HG03521 (cell line): ENCODE measurements around the gene MROH9.
"Not testable (repeated sequence)": the region's sequence is repeated elsewhere in the genome, so short reads cannot be mapped to it uniquely, and the experiment has no call there.

Experiments used
- ATAC-seq: cut with Tn5 transposase; IDR thresholded peaks from one replicate; pipeline ENCODE4 v1.9.1; 2021; ENCODE audit warnings: mild to moderate bottlenecking, moderate library complexity; ENCODE audit not compliant: unreplicated experiment

Gene MROH9

GRCh38 chr1:170935231-170935630 is at the start of gene MROH9:
MROH9 (plus strand) TSS chr1:170935534; CDS start chr1:170945557, 10,023 bp downstream.
- no peak for ATAC-seq

- ATAC-seq, result no peak
These were observed 49.8 kb upstream of the MROH9 start for GRCh38 chr1:170885551-170885950.

- no peak for ATAC-seq
These were observed 48.9 kb upstream of the MROH9 start for GRCh38 chr1:170886460-170886859.

- no peak for ATAC-seq
These were observed 47.6 kb upstream of the MROH9 start for GRCh38 chr1:170887726-170888125.

- no peak for ATAC-seq
These were observed 43.5 kb upstream of the MROH9 start for GRCh38 chr1:170891872-170892271.

GRCh38 chr1:170893655-170894297 is 41.6 kb upstream of the MROH9 start:
- ATAC-seq, result no peak

GRCh38 chr1:170903961-170904360 is 31.4 kb upstream of the MROH9 start:
- ATAC-seq, result no peak

GRCh38 chr1:170908942-170909341 is 26.4 kb upstream of the MROH9 start:
- no peak for ATAC-seq

GRCh38 chr1:170910273-170910672 is 25.1 kb upstream of the MROH9 start:
- ATAC-seq, result no peak

GRCh38 chr1:170917373-170917772 is 18.0 kb upstream of the MROH9 start:
- no peak for ATAC-seq

- not testable (repeated sequence) for ATAC-seq
These were observed 10.7 kb upstream of the MROH9 start for GRCh38 chr1:170924656-170925055.

GRCh38 chr1:170927955-170928840 is 7.1 kb upstream of the MROH9 start:
- ATAC-seq, result no peak

GRCh38 chr1:170929412-170929834 is 5.9 kb upstream of the MROH9 start:
- no peak for ATAC-seq

- peak; percentile 89 for ATAC-seq
These were observed 5.3 kb upstream of the MROH9 start for GRCh38 chr1:170929835-170930554.

- ATAC-seq, result no peak
These were observed 3.7 kb upstream of the MROH9 start for GRCh38 chr1:170931650-170932049.

- peak; percentile 40 for ATAC-seq
These were observed 3.1 kb upstream of the MROH9 start for GRCh38 chr1:170932236-170932635.

GRCh38 chr1:170938281-170938680 is 2.9 kb downstream of the MROH9 start:
- ATAC-seq, result no peak

- no peak for ATAC-seq
These were observed 4.1 kb downstream of the MROH9 start for GRCh38 chr1:170939476-170939875.

- ATAC-seq, result not testable (repeated sequence)
These were observed 16.4 kb downstream of the MROH9 start for GRCh38 chr1:170951744-170952143.

GRCh38 chr1:170959385-170959784 is 24.1 kb downstream of the MROH9 start:
- ATAC-seq, result no peak

- no peak for ATAC-seq
These were observed 29.2 kb downstream of the MROH9 start for GRCh38 chr1:170964506-170964905.
